ENCODE data around the gene CD19. TPM values are rescaled to one million over a fixed set of nuclear protein-coding genes. Genes with fewer than 3 reads are reported as not detected.

Gene CD19
- total and polyA plus RNA-seq, 7 donors, result 1.4 to 45.9 TPM; not detected in 5

GRCh38 chr16:28905229-28905754 lies 26.5 kb upstream of the CD19 start:
- no peak for DNase-seq
- H3K4me3 ChIP-seq, result no peak overlapping the region
- WGBS, 2 donors, result 89 to 94% methylated on average over 9 of the region's 9 CpGs

DNA sequence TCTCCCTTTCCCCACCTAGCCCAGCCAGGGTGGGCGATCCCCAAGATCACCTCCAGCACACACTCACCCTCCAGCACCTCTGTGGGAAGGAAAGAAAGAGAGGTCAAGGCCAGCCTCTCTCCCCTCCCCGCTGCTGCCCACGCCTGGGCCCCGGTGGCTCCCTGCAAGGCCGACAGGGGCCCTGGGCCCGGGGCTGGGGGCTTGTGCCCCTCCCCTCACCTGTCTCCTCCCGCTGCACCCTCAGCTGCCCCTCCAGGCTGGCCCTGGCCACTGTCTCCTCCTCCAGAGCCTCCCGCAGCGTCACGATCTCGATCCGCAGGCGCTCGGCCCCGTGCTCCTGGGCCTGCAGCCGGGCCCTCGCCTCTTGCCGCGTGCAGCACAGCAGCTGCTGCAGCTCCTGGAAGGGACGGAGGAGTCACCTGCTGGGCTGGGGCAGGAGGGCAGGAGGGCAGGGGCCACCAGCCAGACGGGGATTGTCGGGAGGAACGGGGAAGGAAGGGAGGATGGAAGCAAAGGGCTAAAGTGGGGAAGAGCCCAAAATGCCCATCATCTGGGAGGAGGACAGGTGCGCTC lies 25.9 kb upstream of the CD19 start:
- Histone ChIP-seq H3K4me1 (no peaks in the 10 kb centered on the region), H3K9me3 (no peaks in the 10 kb centered on the region), H3K27ac (no peak overlapping the region), H3K4me3 (no peak overlapping the region), H3K27me3 (no peaks in the 10 kb centered on the region), H3K36me3 (peaks cover 4 to 37% (median 10%) of the 10 kb centered on the region in 4 donors)
- TF ChIP-seq POLR2A (IDR thresholded peaks at IDR 0.05) (no peak), POLR2AphosphoS5 (IDR thresholded peaks at IDR 0.05) (no peak), EP300 (IDR thresholded peaks at IDR 0.05) (no peak)
- TF ChIP-seq, protein P1, sequence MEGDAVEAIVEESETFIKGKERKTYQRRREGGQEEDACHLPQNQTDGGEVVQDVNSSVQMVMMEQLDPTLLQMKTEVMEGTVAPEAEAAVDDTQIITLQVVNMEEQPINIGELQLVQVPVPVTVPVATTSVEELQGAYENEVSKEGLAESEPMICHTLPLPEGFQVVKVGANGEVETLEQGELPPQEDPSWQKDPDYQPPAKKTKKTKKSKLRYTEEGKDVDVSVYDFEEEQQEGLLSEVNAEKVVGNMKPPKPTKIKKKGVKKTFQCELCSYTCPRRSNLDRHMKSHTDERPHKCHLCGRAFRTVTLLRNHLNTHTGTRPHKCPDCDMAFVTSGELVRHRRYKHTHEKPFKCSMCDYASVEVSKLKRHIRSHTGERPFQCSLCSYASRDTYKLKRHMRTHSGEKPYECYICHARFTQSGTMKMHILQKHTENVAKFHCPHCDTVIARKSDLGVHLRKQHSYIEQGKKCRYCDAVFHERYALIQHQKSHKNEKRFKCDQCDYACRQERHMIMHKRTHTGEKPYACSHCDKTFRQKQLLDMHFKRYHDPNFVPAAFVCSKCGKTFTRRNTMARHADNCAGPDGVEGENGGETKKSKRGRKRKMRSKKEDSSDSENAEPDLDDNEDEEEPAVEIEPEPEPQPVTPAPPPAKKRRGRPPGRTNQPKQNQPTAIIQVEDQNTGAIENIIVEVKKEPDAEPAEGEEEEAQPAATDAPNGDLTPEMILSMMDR (IDR thresholded peaks at IDR 0.05), result no peak
- intact Hi-C loops (cut with DNase I), result no loop called here
- 85 to 93% methylated on average over 24 of the region's 24 CpGs for WGBS, 2 donors
- no peak for DNase-seq

More at GRCh38 chr16:28905229-28905754, 26.5 kb upstream of the CD19 start:
- intact Hi-C loops (cut with DNase I), result no loop called here
- TF ChIP-seq EP300 (IDR thresholded peaks at IDR 0.05) (no peak), POLR2A (IDR thresholded peaks at IDR 0.05) (no peak), POLR2AphosphoS5 (IDR thresholded peaks at IDR 0.05) (no peak)
- TF ChIP-seq, protein P1 (IDR thresholded peaks at IDR 0.05), result no peak
- H3K4me1 ChIP-seq, result no peaks in the 10 kb centered on the region
- H3K27me3 ChIP-seq, result no peaks in the 10 kb centered on the region
- peaks cover 4 to 31% (median 10%) of the 10 kb centered on the region in 4 donors for H3K36me3 ChIP-seq
- H3K9me3 ChIP-seq, result no peaks in the 10 kb centered on the region
- H3K27ac ChIP-seq, result no peak overlapping the region

DNA sequence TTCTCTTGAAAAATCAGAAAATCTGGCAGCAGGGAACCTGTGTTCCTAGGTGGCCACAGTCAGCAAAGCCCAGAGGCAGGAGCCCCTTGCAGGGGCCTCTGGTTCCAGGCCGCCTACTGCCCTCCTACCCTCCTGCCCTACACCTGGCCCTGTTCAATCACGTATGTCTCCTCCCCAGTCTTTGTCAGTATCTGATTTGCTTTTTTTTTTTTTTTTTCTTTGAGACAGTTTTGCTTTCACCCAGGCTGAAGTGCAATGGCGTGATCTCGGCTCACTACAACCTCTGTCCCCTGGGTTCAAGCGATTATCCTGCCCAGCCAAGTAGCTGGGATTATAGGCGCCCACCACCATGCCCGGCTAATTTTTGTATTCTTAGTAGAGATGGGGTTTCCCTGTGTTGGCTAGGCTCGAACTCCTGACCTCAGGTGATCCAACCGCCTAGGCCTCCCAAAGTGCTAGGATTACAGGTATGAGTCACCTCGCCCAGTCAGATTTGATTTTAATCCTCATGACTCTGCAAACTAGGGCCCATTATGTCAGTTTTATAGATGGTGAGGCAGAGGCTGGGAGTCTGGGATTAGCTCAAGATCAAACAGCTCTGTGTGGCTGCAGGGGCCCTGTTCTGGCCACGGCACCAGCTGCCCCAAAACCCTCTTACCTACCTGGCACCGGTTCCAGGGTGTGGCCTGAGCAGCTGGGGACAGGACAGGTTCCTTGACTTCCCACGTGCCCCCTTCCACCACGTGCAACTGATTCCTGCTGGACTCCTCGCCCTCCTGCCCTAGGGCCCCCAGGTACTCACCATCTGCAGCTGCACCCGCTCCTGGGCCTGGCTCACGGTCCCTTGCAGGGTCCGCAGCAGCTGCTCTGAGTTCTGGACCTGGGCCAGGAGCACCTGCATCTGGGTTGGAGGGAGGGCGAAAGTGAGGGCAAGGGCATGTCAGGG lies 21.4 kb upstream of the CD19 start:
- Histone ChIP-seq H3K36me3 (peaks cover 4 to 50% (median 18%) of the 10 kb centered on the region in 4 donors), H3K4me3 (no peak overlapping the region), H3K4me1 (no peaks in the 10 kb centered on the region), H3K27me3 (no peaks in the 10 kb centered on the region), H3K27ac (no peak overlapping the region), H3K9me3 (no peaks in the 10 kb centered on the region)
- no peak for DNase-seq
- TF ChIP-seq EP300 (IDR thresholded peaks at IDR 0.05) (no peak), POLR2A (IDR thresholded peaks at IDR 0.05) (no peak), POLR2AphosphoS5 (IDR thresholded peaks at IDR 0.05) (no peak)
- TF ChIP-seq, protein P1 (IDR thresholded peaks at IDR 0.05), result no peak
- 30 to 66% methylated on average over 19 of the region's 19 CpGs for WGBS, 2 donors
- intact Hi-C loops (cut with DNase I), result no loop called here

DNA sequence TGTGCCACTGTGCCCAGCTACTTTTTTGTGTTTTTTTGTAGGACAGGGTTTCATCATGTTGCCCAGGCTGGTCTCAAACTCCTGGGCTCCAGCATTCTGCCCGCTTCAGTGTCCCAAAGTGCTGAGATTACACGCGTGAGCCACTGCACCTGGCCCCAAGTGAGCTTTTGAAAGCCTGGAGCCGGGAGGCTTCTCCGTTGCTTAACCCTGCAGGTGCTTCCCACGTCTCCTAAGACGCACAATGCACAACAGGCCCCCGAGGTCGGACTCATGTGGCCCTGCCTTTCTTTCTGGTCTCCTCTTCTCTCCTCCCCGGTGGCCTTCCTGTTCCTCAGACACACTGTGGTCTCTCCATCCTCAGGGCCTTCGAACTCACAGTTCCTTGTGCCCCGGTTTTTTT lies 19.2 kb upstream of the CD19 start:
- Histone ChIP-seq H3K27ac (no peak overlapping the region), H3K9me3 (no peaks in the 10 kb centered on the region), H3K36me3 (peaks cover 4 to 57% (median 20%) of the 10 kb centered on the region in 4 donors), H3K4me3 (no peak overlapping the region), H3K27me3 (no peaks in the 10 kb centered on the region), H3K4me1 (no peaks in the 10 kb centered on the region)
- DNase-seq, result no peak
- TF ChIP-seq POLR2A (IDR thresholded peaks at IDR 0.05), result no peak
- no peak for TF ChIP-seq EP300 (IDR thresholded peaks at IDR 0.05)
- TF ChIP-seq POLR2AphosphoS5 (IDR thresholded peaks at IDR 0.05), result no peak
- TF ChIP-seq, protein P1 (IDR thresholded peaks at IDR 0.05), result no peak
- intact Hi-C loops (cut with DNase I), result no loop called here
- 87 to 93% methylated on average over 12 of the region's 12 CpGs for WGBS, 2 donors

Measured in sigmoid colon (tissue), 7 donors.